Activated CD8-positive, alpha-beta memory T cell treated with anti-CD3 and anti-CD28 coated beads for 24 hours (primary cell): ENCODE results near the gene TP53INP2.
"Not testable (repeated sequence)": the region's sequence is repeated elsewhere in the genome, so short reads cannot be mapped to it uniquely, and the experiment has no call there.

Experiments used
- DNase-seq: peaks from one replicate; pipeline ENCODE4 v3.0.0-alpha.2; 2020

TP53INP2 gene

GRCh38 chr20:34706302-34706875 lies 2.2 kb downstream of the TP53INP2 start:
- no peak for DNase-seq

- no peak for DNase-seq
Observed at GRCh38 chr20:34706912-34707784, 3.0 kb downstream of the TP53INP2 start.

GRCh38 chr20:34708621-34709043 lies 4.5 kb downstream of the TP53INP2 start:
- DNase-seq: peak; percentile 84

- DNase-seq: peak; percentile 94
Observed at GRCh38 chr20:34709044-34709830, 5.1 kb downstream of the TP53INP2 start.

GRCh38 chr20:34709831-34710567 lies 5.9 kb downstream of the TP53INP2 start:
- no peak for DNase-seq

- no peak for DNase-seq
Observed at GRCh38 chr20:34710568-34710839, 6.4 kb downstream of the TP53INP2 start.

GRCh38 chr20:34710861-34711574 lies 6.9 kb downstream of the TP53INP2 start:
- no peak for DNase-seq

- no peak for DNase-seq
Observed at GRCh38 chr20:34711813-34712430, 7.8 kb downstream of the TP53INP2 start.

GRCh38 chr20:34712525-34713192 lies 8.5 kb downstream of the TP53INP2 start:
- DNase-seq: no peak

GRCh38 chr20:34713194-34713943 lies 9.2 kb downstream of the TP53INP2 start:
- DNase-seq: no peak

- DNase-seq: not testable (repeated sequence)
Observed at GRCh38 chr20:34713944-34714515, 9.9 kb downstream of the TP53INP2 start.

GRCh38 chr20:34715384-34715783 lies 11.2 kb downstream of the TP53INP2 start:
- DNase-seq: no peak

- DNase-seq: no peak
Observed at GRCh38 chr20:34716921-34717229, 12.7 kb downstream of the TP53INP2 start.

GRCh38 chr20:34717230-34718095 lies 13.3 kb downstream of the TP53INP2 start:
- DNase-seq: no peak

GRCh38 chr20:34719242-34720017 lies 15.3 kb downstream of the TP53INP2 start:
- DNase-seq: not testable (repeated sequence)

- DNase-seq: no peak
Observed at GRCh38 chr20:34720266-34720665, 16.1 kb downstream of the TP53INP2 start.

GRCh38 chr20:34722560-34722959 lies 18.4 kb downstream of the TP53INP2 start:
- not testable (repeated sequence) for DNase-seq

GRCh38 chr20:34724172-34724571 lies 20.0 kb downstream of the TP53INP2 start:
- no peak for DNase-seq

- DNase-seq: no peak
Observed at GRCh38 chr20:34729416-34729815, 25.3 kb downstream of the TP53INP2 start.
